DOHH2 (cell line): ENCODE results near the gene TARBP1.

Experiments used
- EZH2phosphoT487 ChIP-seq: fragments of 200-600 bp; sonication (generic); IDR thresholded peaks from 2 replicates; pipeline ENCODE4 v1.6.1; 2017; ENCODE audit warnings: borderline replicate concordance, mild to moderate bottlenecking, antibody characterized with exemption, low read length, moderate library complexity, mixed read lengths
- TF ChIP-seq, protein P1 (sequence below): fragments of 200-600 bp; sonication (generic); IDR thresholded peaks from one replicate; pipeline ENCODE4 v1.5.1; 2014; ENCODE audit warnings: antibody characterized with exemption, mild to moderate bottlenecking, low read depth, low read length; ENCODE audit not compliant: poor library complexity, severe bottlenecking

DNA sequence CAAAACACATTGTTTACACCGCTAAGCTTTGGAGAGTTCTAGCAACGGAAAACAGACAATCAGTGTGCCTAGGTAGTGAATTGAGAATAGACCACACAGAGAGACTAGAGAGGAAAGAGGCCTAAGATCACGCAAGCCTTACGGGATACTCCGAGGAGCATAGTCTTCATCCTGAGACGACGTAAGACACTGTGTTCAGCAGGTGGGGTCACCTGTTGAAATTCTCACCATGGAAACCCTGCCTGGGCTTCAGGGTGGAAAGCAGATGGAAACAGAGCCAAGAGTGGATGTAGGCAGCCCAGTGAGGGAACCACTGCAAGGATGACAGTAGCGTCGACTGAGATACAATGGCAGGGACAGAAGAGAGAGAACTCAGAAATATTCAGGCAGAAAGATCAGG, 65.5 kb downstream of the TARBP1 start:
- TF ChIP-seq, protein P1, sequence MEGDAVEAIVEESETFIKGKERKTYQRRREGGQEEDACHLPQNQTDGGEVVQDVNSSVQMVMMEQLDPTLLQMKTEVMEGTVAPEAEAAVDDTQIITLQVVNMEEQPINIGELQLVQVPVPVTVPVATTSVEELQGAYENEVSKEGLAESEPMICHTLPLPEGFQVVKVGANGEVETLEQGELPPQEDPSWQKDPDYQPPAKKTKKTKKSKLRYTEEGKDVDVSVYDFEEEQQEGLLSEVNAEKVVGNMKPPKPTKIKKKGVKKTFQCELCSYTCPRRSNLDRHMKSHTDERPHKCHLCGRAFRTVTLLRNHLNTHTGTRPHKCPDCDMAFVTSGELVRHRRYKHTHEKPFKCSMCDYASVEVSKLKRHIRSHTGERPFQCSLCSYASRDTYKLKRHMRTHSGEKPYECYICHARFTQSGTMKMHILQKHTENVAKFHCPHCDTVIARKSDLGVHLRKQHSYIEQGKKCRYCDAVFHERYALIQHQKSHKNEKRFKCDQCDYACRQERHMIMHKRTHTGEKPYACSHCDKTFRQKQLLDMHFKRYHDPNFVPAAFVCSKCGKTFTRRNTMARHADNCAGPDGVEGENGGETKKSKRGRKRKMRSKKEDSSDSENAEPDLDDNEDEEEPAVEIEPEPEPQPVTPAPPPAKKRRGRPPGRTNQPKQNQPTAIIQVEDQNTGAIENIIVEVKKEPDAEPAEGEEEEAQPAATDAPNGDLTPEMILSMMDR = no peak
- TF ChIP-seq EZH2phosphoT487 = no peak
